Activated T-helper 2 cell treated with anti-CD3 and anti-CD28 coated beads, Interferon-gamma antibody, Interleukin-2, Interleukin-4, amounts not matched to agents 10 μg/mL and 5 μg/mL and 100 μg/mL, durations not matched to agents 14 hours and 24 hours and 36 hours (primary cell): Measurements from ENCODE around the gene STK32C. TPM values are rescaled to one million over a fixed set of nuclear protein-coding genes. Genes with fewer than 3 reads are reported as not detected.

Source experiments
- DNase-seq: peaks from one replicate; pipeline ENCODE4 v3.0.0; 2021; ENCODE audit warnings: low spot score
- H3K27ac Mint-ChIP-seq: one replicate; pipeline ENCODE4 v1.8.0; 2021; ENCODE audit warnings: mixed read lengths
- H3K27me3 Mint-ChIP-seq: one replicate; pipeline ENCODE4 v1.8.0; 2021; ENCODE audit warnings: low read depth, mixed read lengths
- H3K36me3 Mint-ChIP-seq: one replicate; pipeline ENCODE4 v1.8.0; 2021; ENCODE audit warnings: low read depth, mixed read lengths
- H3K4me1 Mint-ChIP-seq: one replicate; pipeline ENCODE4 v1.8.0; 2021; ENCODE audit warnings: low read depth, mixed read lengths
- H3K4me3 Mint-ChIP-seq: one replicate; pipeline ENCODE4 v1.8.0; 2021; ENCODE audit warnings: low read depth, mild to moderate bottlenecking, moderate library complexity, mixed read lengths
- H3K9me3 Mint-ChIP-seq: one replicate; pipeline ENCODE4 v1.8.0; 2021; ENCODE audit warnings: mixed read lengths
- intact Hi-C: fragments of 100-400 bp; cut with micrococcal nuclease; formaldehyde crosslinking; loops from one replicate; pipeline ENCODE4 v1.15.1; 2023
- total RNA-seq: library from RNA; stranded (reverse); gene quantifications from 2 replicates; pipeline ENCODE4 v1.2.3, GENCODE V29; 2022

The STK32C gene
- total RNA-seq, 1 donor from 2014 or later, result 17.3 TPM

- no peak for DNase-seq
- Mint-ChIP-seq H3K27me3 (no peaks in the 10 kb centered on the region), H3K36me3 (no peaks in the 10 kb centered on the region)
Observed at GRCh38 chr10:132236161-132236560, 71.6 kb downstream of the STK32C start.

DNA sequence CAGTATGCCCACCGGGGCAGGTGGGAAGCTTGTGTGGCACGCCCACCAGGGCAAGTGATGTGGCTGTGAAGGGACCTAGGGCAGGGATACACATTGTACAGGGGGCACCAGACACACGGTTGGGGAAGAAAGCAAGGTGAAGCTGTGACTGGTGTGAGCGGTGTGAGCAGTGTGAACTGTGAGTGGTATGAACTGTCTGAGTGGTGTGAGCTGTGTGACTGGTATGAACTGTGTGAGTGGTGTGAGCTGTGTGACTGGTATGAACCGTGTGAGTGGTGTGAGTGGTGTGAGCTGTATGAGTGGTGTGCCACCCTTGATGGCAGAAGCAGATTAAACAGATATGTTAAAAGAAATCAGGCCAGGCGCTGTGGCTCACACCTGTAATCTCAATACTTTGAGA is 72.9 kb downstream of the STK32C start:
- peaks cover 17% of the 10 kb centered on the region for H3K4me1 Mint-ChIP-seq
- no peak for DNase-seq
- no peak overlapping the region for H3K4me3 Mint-ChIP-seq
- H3K27me3 Mint-ChIP-seq, result no peaks in the 10 kb centered on the region
- intact Hi-C loops, result loop anchor here (5.0 kb wide), 1 partner anchor 302 kb away; the partner anchor contains the start of gene INPP5A
- no peak overlapping the region for H3K27ac Mint-ChIP-seq
- no peaks in the 10 kb centered on the region for H3K36me3 Mint-ChIP-seq
- H3K9me3 Mint-ChIP-seq, result no peaks in the 10 kb centered on the region

More at GRCh38 chr10:132236161-132236560, 71.6 kb downstream of the STK32C start:
- no peak overlapping the region for H3K4me3 Mint-ChIP-seq
- intact Hi-C loops, result no loop called here
- H3K27ac Mint-ChIP-seq, result no peak overlapping the region
- H3K4me1 Mint-ChIP-seq, result peaks cover 13% of the 10 kb centered on the region
- no peaks in the 10 kb centered on the region for H3K9me3 Mint-ChIP-seq

DNA sequence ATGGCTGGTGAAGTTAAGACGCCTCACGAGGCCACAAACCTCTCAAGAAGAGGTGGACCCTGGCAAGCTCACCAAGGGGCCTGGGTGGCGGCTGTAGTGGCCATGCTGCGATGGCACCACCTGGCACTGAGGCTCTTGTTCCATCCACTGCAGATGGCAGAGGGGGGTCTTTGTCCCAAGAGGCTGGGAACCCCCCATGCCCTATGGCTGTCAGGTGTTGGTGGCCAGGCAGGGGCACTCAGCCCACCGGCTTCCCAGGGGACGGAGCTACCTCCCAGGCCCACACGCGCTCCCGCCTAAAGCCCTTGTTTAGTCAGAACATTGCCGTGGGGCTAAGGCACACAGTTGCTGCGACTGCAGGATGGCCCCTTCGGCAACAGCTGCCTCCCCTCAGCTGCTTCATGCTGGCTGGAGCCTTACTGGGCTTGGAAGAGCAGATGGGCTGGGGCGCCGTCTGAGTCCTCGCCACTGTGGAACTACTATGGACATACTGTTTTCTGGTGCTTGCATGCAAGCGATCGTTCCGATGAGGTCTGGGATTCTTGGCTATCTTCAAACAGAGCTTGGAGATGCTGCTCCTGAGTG is 74.2 kb downstream of the STK32C start:
- peaks cover 24% of the 10 kb centered on the region for H3K4me1 Mint-ChIP-seq
- no peak overlapping the region for H3K4me3 Mint-ChIP-seq
- H3K27me3 Mint-ChIP-seq, result no peaks in the 10 kb centered on the region
- peak overlapping the region; percentile 17 for H3K27ac Mint-ChIP-seq
- DNase-seq, result no peak
- intact Hi-C loops, result loop anchor here (5.0 kb wide), 1 partner anchor 304 kb away; the partner anchor contains the start of gene INPP5A
- no peaks in the 10 kb centered on the region for H3K36me3 Mint-ChIP-seq
- no peaks in the 10 kb centered on the region for H3K9me3 Mint-ChIP-seq

GRCh38 chr10:132232981-132233380 is 74.8 kb downstream of the STK32C start:
- no peaks in the 10 kb centered on the region for H3K36me3 Mint-ChIP-seq
- H3K4me1 Mint-ChIP-seq, result peaks cover 24% of the 10 kb centered on the region
- peak overlapping the region; percentile 17 for H3K4me3 Mint-ChIP-seq
- intact Hi-C loops, result loop anchor here (5.0 kb wide), 1 partner anchor 304 kb away; the partner anchor contains the start of gene INPP5A
- H3K9me3 Mint-ChIP-seq, result no peaks in the 10 kb centered on the region
- peak overlapping the region; percentile 79 for H3K27ac Mint-ChIP-seq
- no peak for DNase-seq
- H3K27me3 Mint-ChIP-seq, result no peaks in the 10 kb centered on the region

GRCh38 chr10:132232023-132232951 is 75.5 kb downstream of the STK32C start:
- Mint-ChIP-seq H3K27me3 (no peaks in the 10 kb centered on the region), H3K4me1 (peaks cover 24% of the 10 kb centered on the region), H3K27ac (peak overlapping the region; percentile 79), H3K4me3 (peak overlapping the region; percentile 17), H3K36me3 (no peaks in the 10 kb centered on the region), H3K9me3 (no peaks in the 10 kb centered on the region)
- intact Hi-C loops, result loop anchor here (5.0 kb wide), 1 partner anchor 305 kb away; the partner anchor contains the start of gene INPP5A
- DNase-seq, result peak; percentile 19

GRCh38 chr10:132231656-132232022 is 76.1 kb downstream of the STK32C start:
- H3K36me3 Mint-ChIP-seq, result no peaks in the 10 kb centered on the region
- H3K4me3 Mint-ChIP-seq, result no peak overlapping the region
- H3K27me3 Mint-ChIP-seq, result no peaks in the 10 kb centered on the region
- H3K4me1 Mint-ChIP-seq, result peaks cover 24% of the 10 kb centered on the region
- DNase-seq, result no peak
- H3K9me3 Mint-ChIP-seq, result no peaks in the 10 kb centered on the region
- intact Hi-C loops, result loop anchor here (2.0 to 5.0 kb wide), 2 partner anchors 77 to 306 kb away; partner anchors contain the start of gene INPP5A
- peak overlapping the region; percentile 79 for H3K27ac Mint-ChIP-seq

DNA sequence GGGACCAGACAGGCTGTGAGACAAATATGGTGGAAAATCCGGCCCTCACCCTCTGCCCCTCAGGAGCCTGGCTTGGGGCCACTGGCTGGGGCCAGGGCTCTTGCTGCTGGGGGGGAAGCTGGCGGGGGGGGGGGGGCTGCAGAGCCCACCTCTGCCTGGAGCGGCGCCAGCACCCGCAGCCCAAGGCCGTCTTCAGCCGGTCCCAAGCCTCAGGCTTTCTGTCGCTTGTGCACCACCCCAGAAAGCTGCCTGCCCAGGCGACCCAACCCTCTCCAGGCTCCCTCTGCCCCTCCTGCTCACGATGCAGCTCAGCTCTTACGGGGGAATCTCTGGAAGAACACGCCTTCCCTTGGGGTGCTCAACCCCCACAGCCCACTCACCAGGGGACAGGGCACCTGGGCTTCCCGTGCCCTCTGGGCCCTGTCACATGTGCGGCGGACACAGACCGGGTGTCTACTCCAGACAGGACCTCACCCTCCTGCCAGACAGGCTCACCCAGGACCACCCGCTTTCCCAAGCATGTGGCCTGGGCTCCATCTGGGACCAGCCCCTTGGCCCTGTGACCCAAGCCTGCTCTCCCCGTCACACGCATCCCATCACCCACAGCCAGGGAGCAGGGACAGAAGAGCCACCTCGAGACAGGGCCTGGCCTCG is 77.1 kb downstream of the STK32C start:
- intact Hi-C loops, result loop anchor here (2.0 to 5.0 kb wide), 2 partner anchors 78 to 307 kb away; partner anchors contain the start of gene INPP5A
- H3K27ac Mint-ChIP-seq, result peak overlapping the region; percentile 89

DNA sequence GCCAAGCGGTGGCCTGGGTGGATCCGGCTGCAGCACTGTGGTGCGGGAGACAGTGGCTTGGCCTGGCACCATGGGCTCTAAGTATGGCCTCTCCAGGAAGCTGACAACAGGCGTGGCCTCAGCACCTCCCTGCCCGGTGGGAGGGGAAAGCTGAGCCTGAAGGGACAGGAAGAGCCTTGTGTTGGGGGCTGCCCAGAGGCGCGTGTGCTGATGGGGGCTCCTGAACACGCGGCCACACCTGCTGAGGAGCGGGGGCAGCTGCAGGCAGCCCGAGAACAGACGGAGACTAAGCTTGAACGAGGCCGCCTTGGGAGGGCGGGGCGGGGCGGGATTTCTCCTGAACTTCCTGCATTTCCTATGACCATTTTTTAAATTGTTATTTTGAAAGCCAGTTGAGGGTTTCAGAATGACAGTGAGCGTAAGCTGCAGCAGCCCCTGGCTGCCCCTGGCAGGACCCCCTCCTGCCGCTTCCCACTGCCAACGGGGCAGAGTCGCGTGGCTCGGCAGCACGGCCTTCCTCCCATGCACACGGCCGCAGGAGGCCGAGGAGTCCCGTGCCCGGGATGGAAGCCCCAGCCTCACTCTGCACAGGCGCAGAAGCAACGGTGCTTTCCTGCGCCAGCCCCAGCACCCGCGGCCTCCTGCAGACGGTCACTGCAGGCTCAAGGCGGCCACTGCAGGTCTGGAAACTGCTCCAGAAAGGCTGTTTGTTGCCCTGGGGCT is 77.8 kb downstream of the STK32C start:
- H3K4me3 Mint-ChIP-seq, result peak overlapping the region; percentile 66
- peaks cover 24% of the 10 kb centered on the region for H3K4me1 Mint-ChIP-seq
- intact Hi-C loops, result loop anchor here (2.0 to 5.0 kb wide), 2 partner anchors 79 to 307 kb away; partner anchors contain the start of gene INPP5A

More for the DNA sequence above, 77.1 kb downstream of the STK32C start:
- no peak for DNase-seq
- Mint-ChIP-seq H3K36me3 (no peaks in the 10 kb centered on the region), H3K9me3 (no peaks in the 10 kb centered on the region), H3K27me3 (no peaks in the 10 kb centered on the region), H3K4me3 (peak overlapping the region; percentile 66), H3K4me1 (peaks cover 24% of the 10 kb centered on the region)

GRCh38 chr10:132229096-132229495 is 78.7 kb downstream of the STK32C start:
- no peaks in the 10 kb centered on the region for H3K9me3 Mint-ChIP-seq
- peaks cover 24% of the 10 kb centered on the region for H3K4me1 Mint-ChIP-seq
- intact Hi-C loops, result no loop called here
- no peaks in the 10 kb centered on the region for H3K27me3 Mint-ChIP-seq
- H3K27ac Mint-ChIP-seq, result no peak overlapping the region
- no peaks in the 10 kb centered on the region for H3K36me3 Mint-ChIP-seq
- DNase-seq, result no peak
- H3K4me3 Mint-ChIP-seq, result no peak overlapping the region

More for the DNA sequence above, 77.8 kb downstream of the STK32C start:
- H3K27me3 Mint-ChIP-seq, result no peaks in the 10 kb centered on the region
- H3K27ac Mint-ChIP-seq, result peak overlapping the region; percentile 89
- no peaks in the 10 kb centered on the region for H3K9me3 Mint-ChIP-seq
- DNase-seq, result peak; percentile 41
- H3K36me3 Mint-ChIP-seq, result no peaks in the 10 kb centered on the region

- intact Hi-C loops, result no loop called here
- Mint-ChIP-seq H3K27me3 (no peaks in the 10 kb centered on the region), H3K4me1 (peaks cover 24% of the 10 kb centered on the region), H3K27ac (no peak overlapping the region), H3K9me3 (no peaks in the 10 kb centered on the region), H3K36me3 (no peaks in the 10 kb centered on the region), H3K4me3 (no peak overlapping the region)
- no peak for DNase-seq
Observed at GRCh38 chr10:132228616-132229015, 79.1 kb downstream of the STK32C start.

DNA sequence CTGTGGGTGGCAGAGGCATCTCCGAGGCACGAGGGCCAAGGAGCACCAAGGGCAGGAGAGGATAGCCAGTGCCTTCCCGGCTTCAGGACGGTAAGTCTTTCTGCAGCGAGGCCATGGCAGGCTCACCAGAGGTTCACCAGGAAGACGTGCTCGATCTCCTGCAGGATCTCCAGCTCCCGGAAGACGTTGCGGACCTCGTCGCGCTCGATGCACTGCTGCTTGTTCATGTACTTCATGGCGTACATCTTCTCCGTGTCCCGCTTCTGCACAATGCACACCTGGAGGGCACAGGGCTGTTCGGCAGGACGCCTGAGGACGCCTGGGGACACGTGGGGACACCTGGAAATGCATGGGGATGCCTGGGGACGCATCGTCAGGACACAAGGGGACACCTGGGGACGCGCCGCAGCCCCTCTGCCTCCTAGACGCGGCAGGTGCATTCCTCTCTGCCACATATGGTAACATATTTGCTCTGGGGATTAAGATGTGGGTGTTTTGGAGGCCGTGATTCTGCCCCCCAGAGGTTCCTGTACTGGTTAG is 79.8 kb downstream of the STK32C start:
- no peak for DNase-seq
- H3K27me3 Mint-ChIP-seq, result no peaks in the 10 kb centered on the region
- H3K9me3 Mint-ChIP-seq, result no peaks in the 10 kb centered on the region
- no peaks in the 10 kb centered on the region for H3K36me3 Mint-ChIP-seq
- H3K4me3 Mint-ChIP-seq, result no peak overlapping the region
- intact Hi-C loops, result no loop called here
- H3K4me1 Mint-ChIP-seq, result peaks cover 23% of the 10 kb centered on the region
- H3K27ac Mint-ChIP-seq, result no peak overlapping the region
